ENCODE results near the gene KLHDC7B. TPM values are rescaled to one million over a fixed set of nuclear protein-coding genes. Genes with fewer than 3 reads are reported as not detected.

The KLHDC7B gene
- total RNA-seq, 2 donors from 2014 or later = 4.2 to 4.4 TPM

DNA sequence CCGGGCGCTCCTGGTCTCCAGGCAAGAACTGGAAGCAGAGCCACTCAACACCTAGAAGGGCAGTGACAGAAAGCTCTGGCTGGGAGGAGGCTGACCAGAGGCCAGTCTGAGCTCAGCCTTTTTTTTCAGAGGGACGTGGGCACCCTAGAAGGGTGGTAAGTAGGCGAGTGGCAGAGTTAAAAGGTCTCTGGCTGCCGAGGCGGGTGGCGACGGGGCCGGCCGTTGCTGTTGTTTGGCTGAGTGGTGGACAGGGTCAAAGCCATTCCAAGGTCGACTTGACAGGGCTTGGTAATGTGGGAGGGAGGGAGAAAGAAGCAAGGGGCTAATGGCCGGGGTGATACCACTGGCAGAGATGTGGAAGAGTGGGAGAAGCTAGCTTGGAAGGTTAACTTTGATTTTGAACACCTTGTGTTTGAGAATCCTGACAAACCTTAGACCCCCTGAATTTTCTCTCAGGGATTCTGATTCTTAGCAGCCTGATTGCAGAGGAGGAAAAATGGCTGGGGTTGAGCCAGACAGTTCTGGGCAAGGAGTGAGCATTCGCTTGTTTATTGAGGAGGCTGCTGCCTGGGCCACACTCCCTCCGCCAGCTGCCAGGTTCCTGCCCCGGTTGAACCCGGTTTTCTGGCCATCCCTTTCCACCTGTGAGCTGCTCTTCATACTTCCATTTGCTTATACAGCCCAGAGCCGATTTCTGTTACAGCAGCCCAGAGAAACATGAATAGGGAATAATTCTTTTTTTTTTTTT lies 17.9 kb downstream of the KLHDC7B start:
- H3K4me3 Mint-ChIP-seq = peak overlapping the region; percentile 91
- H3K9me3 Mint-ChIP-seq = no peaks in the 10 kb centered on the region

DNA sequence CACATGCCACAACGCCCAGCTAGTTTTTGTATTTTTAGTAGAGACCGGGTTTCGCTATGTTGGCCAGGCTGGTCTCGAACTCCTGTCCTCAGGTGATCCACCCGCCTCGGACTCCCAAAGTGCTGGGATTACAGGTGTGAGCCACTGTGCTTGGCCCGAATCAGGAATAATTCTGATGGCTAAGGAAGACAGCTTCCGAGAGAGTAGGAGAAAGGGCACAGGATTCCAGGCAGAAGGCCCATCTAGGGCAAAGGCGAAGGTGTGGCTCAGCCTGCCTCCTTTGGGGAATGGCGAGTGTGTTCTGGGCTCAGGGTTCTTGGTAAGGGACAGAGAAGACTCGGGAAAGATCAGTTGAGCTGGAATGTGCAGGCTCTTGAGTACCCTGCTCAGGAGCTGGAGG lies 18.6 kb downstream of the KLHDC7B start:
- H3K4me3 Mint-ChIP-seq = peak overlapping the region; percentile 91

More for the DNA sequence above, 17.9 kb downstream of the KLHDC7B start:
- no peak for ATAC-seq (replicated peaks)
- H3K36me3 Mint-ChIP-seq (ENCODE audit: low read depth) = peaks cover 2% of the 10 kb centered on the region
- H3K27me3 Mint-ChIP-seq = no peaks in the 10 kb centered on the region
- H3K27ac Mint-ChIP-seq = peak overlapping the region; percentile 79
- H3K4me1 Mint-ChIP-seq = peaks cover 17% of the 10 kb centered on the region

DNA sequence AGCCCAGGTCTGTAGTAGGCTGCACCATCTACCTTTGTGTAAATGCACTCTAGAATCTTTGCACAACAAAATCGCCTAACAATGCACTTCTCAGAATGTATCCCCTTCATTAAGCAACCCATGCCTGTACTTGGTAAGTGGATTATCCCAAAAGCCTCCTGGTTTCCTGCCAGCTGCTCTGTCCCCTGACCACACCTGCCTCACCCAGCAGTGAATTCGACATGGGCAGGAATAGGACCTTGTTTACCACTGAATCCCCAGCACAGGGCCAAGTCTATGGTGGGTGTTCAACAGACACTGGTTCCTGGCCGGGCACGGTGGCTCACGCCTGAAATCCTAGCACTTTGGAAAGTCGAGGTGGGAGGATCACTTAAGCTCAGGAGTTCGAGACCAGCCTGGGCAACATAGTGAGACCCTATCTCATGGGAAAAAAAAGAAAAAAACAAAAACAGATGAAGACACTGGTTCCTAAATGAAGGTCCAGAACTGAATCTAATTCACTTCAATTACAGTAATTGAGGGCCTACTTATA lies 22.1 kb downstream of the KLHDC7B start:
- Mint-ChIP-seq H3K9me3 (no peaks in the 10 kb centered on the region), H3K36me3 (ENCODE audit: low read depth) (peaks cover 31% of the 10 kb centered on the region), H3K27me3 (no peaks in the 10 kb centered on the region), H3K4me1 (peaks cover 6% of the 10 kb centered on the region), H3K27ac (no peak overlapping the region), H3K4me3 (no peak overlapping the region)
- no peak for ATAC-seq (replicated peaks)

More for the DNA sequence above, 18.6 kb downstream of the KLHDC7B start:
- Mint-ChIP-seq H3K27me3 (no peaks in the 10 kb centered on the region), H3K4me1 (peaks cover 17% of the 10 kb centered on the region), H3K36me3 (ENCODE audit: low read depth) (peaks cover 9% of the 10 kb centered on the region), H3K27ac (no peak overlapping the region), H3K9me3 (no peaks in the 10 kb centered on the region)
- ATAC-seq (replicated peaks) = no peak

DNA sequence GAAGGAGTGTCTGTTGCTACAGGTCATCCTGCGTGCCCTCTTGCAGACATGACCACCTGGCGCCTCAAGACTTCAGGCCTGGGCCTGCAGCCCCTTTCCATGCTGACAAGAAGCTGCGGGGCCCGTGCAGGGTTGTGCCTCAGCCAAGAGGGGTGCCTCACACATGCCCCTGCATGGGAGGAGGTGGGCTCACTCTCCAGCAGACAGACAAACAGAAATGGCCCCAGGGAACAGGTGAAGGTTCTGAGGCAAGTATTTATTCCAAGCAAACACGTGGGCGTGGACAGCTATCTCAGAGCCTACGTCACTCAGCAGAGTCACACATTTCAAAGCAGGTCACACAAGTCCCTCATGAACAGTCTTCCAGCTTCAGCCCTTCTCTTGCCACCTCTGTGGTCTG lies 22.9 kb downstream of the KLHDC7B start:
- ATAC-seq (replicated peaks) = no peak
- H3K9me3 Mint-ChIP-seq = no peaks in the 10 kb centered on the region
- peaks cover 31% of the 10 kb centered on the region for H3K36me3 Mint-ChIP-seq (ENCODE audit: low read depth)
- no peaks in the 10 kb centered on the region for H3K27me3 Mint-ChIP-seq
- H3K27ac Mint-ChIP-seq = no peak overlapping the region
- H3K4me1 Mint-ChIP-seq = no peaks in the 10 kb centered on the region
- H3K4me3 Mint-ChIP-seq = no peak overlapping the region

DNA sequence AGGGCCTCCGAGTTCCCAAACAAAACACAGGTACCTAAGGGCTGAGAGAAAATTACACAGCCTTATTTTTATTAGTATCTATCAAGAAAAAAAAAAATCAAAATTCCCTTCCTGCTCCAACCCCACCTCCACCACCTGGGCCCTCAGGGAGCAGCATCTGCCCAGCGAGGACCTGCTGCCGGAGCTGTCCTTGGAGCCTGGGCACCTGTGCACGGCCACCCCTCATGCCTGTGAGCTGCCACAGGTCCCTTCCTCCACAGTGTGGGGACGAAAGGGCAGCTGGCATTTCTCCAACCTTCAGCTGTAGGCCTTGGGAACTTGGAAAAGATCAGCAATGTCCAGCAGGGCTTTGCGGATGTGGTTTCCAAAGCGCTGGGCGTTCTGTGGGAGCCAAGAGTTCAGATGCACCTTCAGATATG lies 23.4 kb downstream of the KLHDC7B start:
- H3K9me3 Mint-ChIP-seq = no peaks in the 10 kb centered on the region
- no peaks in the 10 kb centered on the region for H3K4me1 Mint-ChIP-seq
- H3K36me3 Mint-ChIP-seq (ENCODE audit: low read depth) = peaks cover 31% of the 10 kb centered on the region
- H3K27me3 Mint-ChIP-seq = no peaks in the 10 kb centered on the region
- no peak overlapping the region for H3K27ac Mint-ChIP-seq
- ATAC-seq (replicated peaks) = no peak
- no peak overlapping the region for H3K4me3 Mint-ChIP-seq

DNA sequence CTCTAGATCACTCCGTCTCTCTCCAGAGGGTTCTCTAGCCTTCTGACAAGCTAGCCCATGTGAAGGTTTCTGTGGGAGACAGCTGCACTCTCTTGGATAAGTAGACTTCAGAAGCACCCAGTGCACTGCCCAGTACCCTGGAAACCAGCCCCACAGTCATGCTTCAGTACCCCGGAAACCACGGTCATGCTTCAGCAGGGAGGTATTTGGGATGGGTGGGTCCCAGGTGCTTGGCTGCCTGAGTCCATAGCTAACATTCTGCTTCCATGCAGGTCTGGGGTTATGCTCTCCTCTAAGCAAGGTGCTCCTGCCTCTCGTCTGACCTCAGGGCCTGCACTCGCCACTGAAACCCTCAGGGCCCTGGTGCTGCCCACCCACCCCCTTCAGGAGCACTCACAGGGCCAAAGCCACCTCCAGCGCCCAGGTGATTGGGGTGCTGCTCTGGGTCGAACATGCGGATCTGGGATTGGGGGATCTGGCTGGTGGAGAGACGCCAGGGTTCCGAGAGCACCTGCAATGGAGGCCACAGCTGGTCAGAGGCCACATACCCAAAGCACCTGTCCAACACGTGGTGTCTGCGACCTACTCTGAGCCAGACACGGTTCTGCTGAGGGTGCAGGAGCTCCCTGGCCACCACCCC lies 24.3 kb downstream of the KLHDC7B start:
- no peak for ATAC-seq (replicated peaks)
- no peaks in the 10 kb centered on the region for H3K9me3 Mint-ChIP-seq
- H3K36me3 Mint-ChIP-seq (ENCODE audit: low read depth) = peaks cover 31% of the 10 kb centered on the region

DNA sequence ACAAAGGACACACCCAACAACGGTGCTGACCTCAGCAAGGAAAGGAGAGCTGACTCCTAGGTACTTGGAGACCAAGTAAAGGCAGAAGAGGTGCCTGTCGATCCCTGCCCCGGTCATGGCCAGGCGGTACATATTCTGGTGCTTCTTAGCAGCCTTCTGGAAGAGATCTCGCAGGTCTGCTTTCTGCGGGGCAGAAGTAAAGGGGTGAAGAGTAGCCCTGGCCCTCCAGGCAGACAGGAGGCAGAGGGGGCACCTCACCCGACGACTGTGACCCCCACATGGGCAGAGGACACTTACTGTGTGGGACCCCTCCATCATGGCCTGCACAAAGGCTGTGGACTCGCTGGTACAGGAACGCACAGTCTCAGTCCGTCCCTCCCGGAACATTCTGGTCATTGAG lies 25.2 kb downstream of the KLHDC7B start:
- no peaks in the 10 kb centered on the region for H3K9me3 Mint-ChIP-seq
- ATAC-seq (replicated peaks) = no peak
- peaks cover 31% of the 10 kb centered on the region for H3K36me3 Mint-ChIP-seq (ENCODE audit: low read depth)
- no peak overlapping the region for H3K4me3 Mint-ChIP-seq
- no peaks in the 10 kb centered on the region for H3K4me1 Mint-ChIP-seq
- no peaks in the 10 kb centered on the region for H3K27me3 Mint-ChIP-seq
- H3K27ac Mint-ChIP-seq = no peak overlapping the region

More for the DNA sequence above, 24.3 kb downstream of the KLHDC7B start:
- H3K4me1 Mint-ChIP-seq = no peaks in the 10 kb centered on the region
- no peaks in the 10 kb centered on the region for H3K27me3 Mint-ChIP-seq
- no peak overlapping the region for H3K4me3 Mint-ChIP-seq
- no peak overlapping the region for H3K27ac Mint-ChIP-seq

DNA sequence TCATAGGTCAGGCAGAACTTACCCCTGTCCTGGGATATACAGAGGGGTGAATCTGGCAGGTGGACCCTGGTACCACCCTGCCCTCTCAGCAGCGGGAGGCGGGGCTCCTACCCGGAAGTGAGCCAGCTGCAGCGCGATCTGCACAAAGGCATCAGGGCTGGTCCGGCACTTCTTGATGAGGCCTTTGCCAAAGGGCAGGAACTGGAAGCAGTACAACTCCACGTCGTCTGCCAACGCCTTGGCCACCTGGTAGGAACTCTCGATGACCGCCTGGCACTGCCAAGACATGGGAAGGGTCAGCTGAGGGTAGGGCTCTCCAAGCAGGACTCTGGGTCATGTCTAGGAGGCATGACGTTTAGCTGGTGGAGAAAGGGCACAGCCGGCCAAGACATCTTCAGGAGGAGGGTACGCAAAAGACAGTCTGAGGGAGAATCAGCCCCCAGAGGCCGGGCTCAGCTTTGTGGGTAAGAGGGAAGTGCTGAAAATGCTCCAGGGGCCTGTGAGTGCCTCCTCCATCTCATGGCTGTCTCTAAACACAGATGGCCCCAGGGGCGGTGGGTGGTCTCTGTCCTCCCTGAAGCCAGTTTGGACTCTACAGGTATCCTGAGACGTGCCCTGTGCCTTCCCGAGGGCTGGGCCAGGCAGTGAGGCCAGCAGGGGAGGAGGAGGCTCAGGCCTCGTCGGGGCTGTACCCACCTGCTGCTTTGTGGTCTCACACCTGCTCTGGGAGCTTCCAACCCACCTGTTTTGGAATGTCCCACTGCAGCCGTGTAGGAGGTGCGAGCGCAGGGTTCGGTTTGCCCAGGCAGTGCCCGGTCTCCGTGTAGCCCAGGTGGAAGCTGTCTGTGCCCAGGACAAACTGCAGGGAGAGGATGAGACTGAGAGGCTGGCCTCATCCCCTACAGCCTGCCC lies 25.8 kb downstream of the KLHDC7B start:
- ATAC-seq (replicated peaks) = no peak
- no peaks in the 10 kb centered on the region for H3K4me1 Mint-ChIP-seq
- no peaks in the 10 kb centered on the region for H3K9me3 Mint-ChIP-seq
- no peak overlapping the region for H3K27ac Mint-ChIP-seq
- no peak overlapping the region for H3K4me3 Mint-ChIP-seq
- H3K36me3 Mint-ChIP-seq (ENCODE audit: low read depth) = peaks cover 32% of the 10 kb centered on the region
- no peaks in the 10 kb centered on the region for H3K27me3 Mint-ChIP-seq

DNA sequence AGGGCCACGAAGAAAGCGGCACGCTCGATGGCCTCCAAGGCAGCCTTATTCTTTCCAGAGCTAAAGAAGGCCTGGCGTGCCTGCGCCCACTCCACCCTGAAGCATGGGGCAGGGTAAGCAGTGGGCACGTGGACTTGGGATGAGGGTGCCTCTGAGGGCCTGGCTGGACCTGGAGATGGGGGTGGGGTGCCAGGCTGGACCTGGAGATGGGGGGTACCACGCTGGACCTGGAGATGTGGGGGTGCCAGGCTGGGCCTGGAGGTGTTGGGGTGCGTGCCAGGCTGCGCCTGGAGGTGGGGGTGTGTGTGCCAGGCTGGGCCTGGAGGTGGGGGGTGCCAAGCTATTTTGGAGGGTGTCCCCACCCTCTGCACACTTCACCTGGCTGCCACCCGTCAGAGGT lies 27.3 kb downstream of the KLHDC7B start:
- Mint-ChIP-seq H3K4me1 (no peaks in the 10 kb centered on the region), H3K4me3 (no peak overlapping the region), H3K9me3 (no peaks in the 10 kb centered on the region), H3K27ac (no peak overlapping the region), H3K27me3 (no peaks in the 10 kb centered on the region), H3K36me3 (ENCODE audit: low read depth) (peaks cover 37% of the 10 kb centered on the region)
- ATAC-seq (replicated peaks) = no peak

- no peak overlapping the region for H3K4me3 Mint-ChIP-seq
Observed at GRCh38 chr22:50573491-50574382, 28.0 kb downstream of the KLHDC7B start.

GRCh38 chr22:50574383-50574755 lies 28.7 kb downstream of the KLHDC7B start:
- H3K4me3 Mint-ChIP-seq = no peak overlapping the region
- H3K27me3 Mint-ChIP-seq = no peaks in the 10 kb centered on the region
- ATAC-seq (replicated peaks) = no peak
- no peaks in the 10 kb centered on the region for H3K4me1 Mint-ChIP-seq
- H3K9me3 Mint-ChIP-seq = no peaks in the 10 kb centered on the region
- no peak overlapping the region for H3K27ac Mint-ChIP-seq
- peaks cover 29% of the 10 kb centered on the region for H3K36me3 Mint-ChIP-seq (ENCODE audit: low read depth)

More at GRCh38 chr22:50573491-50574382, 28.0 kb downstream of the KLHDC7B start:
- ATAC-seq (replicated peaks) = no peak
- no peaks in the 10 kb centered on the region for H3K9me3 Mint-ChIP-seq
- no peaks in the 10 kb centered on the region for H3K27me3 Mint-ChIP-seq
- no peak overlapping the region for H3K27ac Mint-ChIP-seq
- H3K36me3 Mint-ChIP-seq (ENCODE audit: low read depth) = peaks cover 33% of the 10 kb centered on the region
- no peaks in the 10 kb centered on the region for H3K4me1 Mint-ChIP-seq

DNA sequence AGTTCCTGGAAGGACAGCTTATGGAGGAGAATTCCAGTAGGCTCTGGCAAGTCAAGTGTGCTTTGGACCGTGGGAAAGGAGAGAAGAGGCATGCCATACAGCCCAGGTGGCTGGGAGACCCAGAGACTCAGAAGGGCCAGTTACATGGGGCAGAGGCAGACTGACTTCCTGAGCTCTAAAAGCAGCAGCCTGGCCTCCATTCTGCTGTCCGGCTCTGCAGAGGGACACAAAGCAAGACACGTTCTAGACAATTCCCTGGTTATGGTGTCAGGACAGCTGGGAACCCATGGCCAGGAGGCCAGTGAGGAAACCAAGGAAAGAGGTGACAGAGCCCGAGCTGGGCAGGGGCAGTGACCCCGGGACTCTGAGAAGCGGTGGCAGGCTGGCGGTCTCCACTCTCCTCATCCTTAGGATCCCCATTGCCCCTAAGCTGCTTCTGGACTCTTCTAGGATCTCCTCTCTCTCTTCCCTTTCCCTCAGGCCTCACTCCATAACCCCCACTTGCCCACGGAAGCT lies 29.8 kb downstream of the KLHDC7B start:
- Mint-ChIP-seq H3K4me1 (peaks cover 5% of the 10 kb centered on the region), H3K9me3 (no peaks in the 10 kb centered on the region), H3K27me3 (no peaks in the 10 kb centered on the region), H3K4me3 (no peak overlapping the region), H3K27ac (no peak overlapping the region), H3K36me3 (ENCODE audit: low read depth) (peaks cover 29% of the 10 kb centered on the region)
- ATAC-seq (replicated peaks) = no peak

DNA sequence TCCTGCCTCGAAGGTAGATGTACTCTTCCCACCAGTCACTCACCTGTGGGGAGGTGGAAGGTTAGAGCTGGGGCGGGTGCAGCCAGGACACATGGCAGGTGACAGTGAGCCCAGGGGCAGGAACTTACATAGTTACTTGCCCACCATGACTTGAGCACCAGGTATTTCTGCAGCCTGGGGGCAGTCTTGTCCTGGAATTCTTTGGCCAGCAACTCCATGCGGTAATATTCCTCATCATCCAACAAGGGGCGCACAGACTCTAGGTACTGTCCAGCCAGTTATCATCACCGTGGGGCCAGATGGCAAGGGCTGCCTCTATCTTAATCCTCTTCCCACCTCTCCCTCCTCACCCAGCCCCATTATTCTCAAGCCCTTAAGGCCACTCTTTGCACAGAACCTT lies 30.4 kb downstream of the KLHDC7B start:
- Mint-ChIP-seq H3K4me1 (peaks cover 5% of the 10 kb centered on the region), H3K36me3 (ENCODE audit: low read depth) (peaks cover 31% of the 10 kb centered on the region), H3K27ac (no peak overlapping the region), H3K27me3 (no peaks in the 10 kb centered on the region), H3K4me3 (no peak overlapping the region), H3K9me3 (no peaks in the 10 kb centered on the region)
- no peak for ATAC-seq (replicated peaks)
